Ovary (tissue), 1 donor: ENCODE results near the gene TRMU.

Experiments used
- EP300 ChIP-seq: sonication (generic); formaldehyde crosslinking; IDR thresholded peaks from one replicate; pipeline ENCODE4 v1.6.1; 2017; ENCODE audit warnings: antibody characterized with exemption
- POLR2A ChIP-seq: fragments of 450-650 bp; IDR thresholded peaks from one replicate; pipeline ENCODE4 v1.6.1; 2017; ENCODE audit warnings: antibody characterized with exemption, mild to moderate bottlenecking, moderate library complexity

GRCh38 chr22:46376111-46376510 lies 40.6 kb downstream of the TRMU start:
- TF ChIP-seq POLR2A (no peak), EP300 (no peak)
